NOMO-1 (cell line): ENCODE data around the gene LRRC1.

Source experiments
- DNase-seq, 2 experiments: peaks; one replicate each; lab custom pipeline; 2025; ENCODE audit not compliant: unreplicated experiment in 2 of 2; lab: John Stamatoyannopoulos, UW

The LRRC1 gene

GRCh38 chr6:53919881-53920360 is 125.1 kb downstream of the LRRC1 start:
- no peak for DNase-seq

GRCh38 chr6:53920881-53921280 is 126.1 kb downstream of the LRRC1 start:
- DNase-seq: no peak

- DNase-seq: no peak
Observed at GRCh38 chr6:53921639-53922038, 126.8 kb downstream of the LRRC1 start.

- DNase-seq: no peak
Observed at GRCh38 chr6:53922539-53922981, 127.8 kb downstream of the LRRC1 start.

- DNase-seq: no peak
Observed at GRCh38 chr6:53924277-53924676, 129.5 kb downstream of the LRRC1 start.

GRCh38 chr6:53924821-53925422 is 130.1 kb downstream of the LRRC1 start:
- DNase-seq: no peak

- DNase-seq: no peak
Observed at GRCh38 chr6:53925891-53926290, 131.1 kb downstream of the LRRC1 start.

GRCh38 chr6:53926505-53926904 is 131.7 kb downstream of the LRRC1 start:
- no peak for DNase-seq

- no peak for DNase-seq
Observed at GRCh38 chr6:53928641-53929040, 133.8 kb downstream of the LRRC1 start.

- peak; percentile 30 to 60 for DNase-seq
Observed at GRCh38 chr6:53929041-53929820, 134.4 kb downstream of the LRRC1 start.

GRCh38 chr6:53929821-53930120 is 135.0 kb downstream of the LRRC1 start:
- no peak for DNase-seq

GRCh38 chr6:53930330-53930729 is 135.5 kb downstream of the LRRC1 start:
- no peak for DNase-seq

GRCh38 chr6:53931086-53931485 is 136.3 kb downstream of the LRRC1 start:
- no peak for DNase-seq

- DNase-seq: no peak
Observed at GRCh38 chr6:53932516-53932915, 137.7 kb downstream of the LRRC1 start.

GRCh38 chr6:53934023-53934422 is 139.2 kb downstream of the LRRC1 start:
- DNase-seq: no peak

- DNase-seq: no peak
Observed at GRCh38 chr6:53937461-53937860, 142.7 kb downstream of the LRRC1 start.

- no peak for DNase-seq
Observed at GRCh38 chr6:53938810-53939209, 144.0 kb downstream of the LRRC1 start.

- no peak for DNase-seq
Observed at GRCh38 chr6:53939830-53940229, 145.0 kb downstream of the LRRC1 start.

- DNase-seq: no peak
Observed at GRCh38 chr6:53943395-53943794, 148.6 kb downstream of the LRRC1 start.

- DNase-seq: no peak
Observed at GRCh38 chr6:53944091-53944490, 149.3 kb downstream of the LRRC1 start.

GRCh38 chr6:53944543-53944942 is 149.7 kb downstream of the LRRC1 start:
- DNase-seq: no peak

GRCh38 chr6:53945765-53946407 is 151.1 kb downstream of the LRRC1 start:
- DNase-seq: no peak
